H9 (cell line): ENCODE results near the gene TNFRSF11A. TPM values are rescaled to one million over a fixed set of nuclear protein-coding genes. Genes with fewer than 3 reads are reported as not detected.

ENCODE experiments used
- DNase-seq: peaks from one replicate; pipeline ENCODE4 v3.0.0-alpha.2; 2017
- H2AFZ ChIP-seq: one replicate; pipeline ENCODE4 v1.6.1; 2013; ENCODE audit warnings: mild to moderate bottlenecking, low read length, control low read depth, moderate library complexity
- H2AK5ac ChIP-seq: 2 replicates; pipeline ENCODE4 v1.6.1; 2013; ENCODE audit warnings: low read length, control low read depth, mixed read lengths; ENCODE audit not compliant: insufficient read length
- H2BK120ac ChIP-seq: one replicate; pipeline ENCODE4 v1.6.1; 2013; ENCODE audit warnings: low read depth, mild to moderate bottlenecking, low read length, control low read depth, inconsistent platforms; ENCODE audit not compliant: poor library complexity, severe bottlenecking
- H2BK12ac ChIP-seq: 2 replicates; pipeline ENCODE4 v1.6.1; 2013; ENCODE audit warnings: low read length, control low read depth, mixed read lengths, low read depth; ENCODE audit not compliant: insufficient read length
- H2BK15ac ChIP-seq: 2 replicates; pipeline ENCODE4 v1.6.1; 2013; ENCODE audit warnings: low read depth, low read length, control low read depth
- H2BK20ac ChIP-seq: one replicate; pipeline ENCODE4 v1.6.1; 2013; ENCODE audit warnings: low read depth, mild to moderate bottlenecking, low read length, control low read depth, inconsistent platforms; ENCODE audit not compliant: poor library complexity, severe bottlenecking
- H2BK5ac ChIP-seq: 2 replicates; pipeline ENCODE4 v1.6.1; 2013; ENCODE audit warnings: low read length, control low read depth, mixed read lengths; ENCODE audit not compliant: insufficient read length
- H3K14ac ChIP-seq: 2 replicates; pipeline ENCODE4 v1.6.1; 2013; ENCODE audit warnings: low read length, control low read depth; ENCODE audit not compliant: insufficient read depth
- H3K18ac ChIP-seq: 2 replicates; pipeline ENCODE4 v1.6.1; 2013; ENCODE audit warnings: low read depth, mild to moderate bottlenecking, mixed read lengths, low read length, control low read depth; ENCODE audit not compliant: insufficient read length
- H3K23ac ChIP-seq: 2 replicates; pipeline ENCODE4 v1.6.1; 2013; ENCODE audit warnings: low read length, control low read depth, mixed read lengths, low read depth; ENCODE audit not compliant: insufficient read length
- H3K23me2 ChIP-seq: 2 replicates; pipeline ENCODE4 v1.6.1; 2013; ENCODE audit warnings: low read depth, mild to moderate bottlenecking, mixed read lengths, low read length, control low read depth; ENCODE audit not compliant: insufficient read length, poor library complexity, severe bottlenecking
- H3K27ac ChIP-seq: 2 replicates; pipeline ENCODE4 v1.5.1; 2013; ENCODE audit warnings: low read length, control low read depth, mixed read lengths, low read depth; ENCODE audit not compliant: insufficient read length
- H3K27me3 ChIP-seq: 2 replicates; pipeline ENCODE4 v1.6.1; 2013; ENCODE audit warnings: low read length, control low read depth, inconsistent platforms; ENCODE audit not compliant: insufficient read depth
- H3K4ac ChIP-seq: 2 replicates; pipeline ENCODE4 v1.6.1; 2013; ENCODE audit warnings: low read depth, mild to moderate bottlenecking, control low read depth, inconsistent platforms, low read length, moderate library complexity
- H3K4me1 ChIP-seq: 2 replicates; pipeline ENCODE4 v1.6.1; 2013; ENCODE audit warnings: low read length, control low read depth, inconsistent platforms; ENCODE audit not compliant: insufficient read depth
- H3K4me2 ChIP-seq: 2 replicates; pipeline ENCODE4 v1.6.1; 2013; ENCODE audit warnings: low read length, control low read depth, mixed read lengths; ENCODE audit not compliant: insufficient read length, insufficient read depth
- H3K56ac ChIP-seq: 2 replicates; pipeline ENCODE4 v1.6.1; 2013; ENCODE audit warnings: low read depth, mild to moderate bottlenecking, mixed read lengths, low read length, control low read depth; ENCODE audit not compliant: insufficient read length
- H3K79me1 ChIP-seq: 2 replicates; pipeline ENCODE4 v1.6.1; 2013; ENCODE audit warnings: low read depth, mild to moderate bottlenecking, moderate library complexity, low read length, control low read depth, inconsistent platforms; ENCODE audit not compliant: insufficient read depth, poor library complexity, severe bottlenecking
- H3K79me2 ChIP-seq: 2 replicates; pipeline ENCODE4 v1.6.1; 2013; ENCODE audit warnings: low read length, control low read depth, inconsistent platforms; ENCODE audit not compliant: insufficient read depth
- H3K9ac ChIP-seq: 2 replicates; pipeline ENCODE4 v1.6.1; 2013; ENCODE audit warnings: low read length, control low read depth, mixed read lengths; ENCODE audit not compliant: insufficient read length; ENCODE audit errors: extremely low read depth
- H3K9me3 ChIP-seq: one replicate; pipeline ENCODE4 v1.6.1; 2013; ENCODE audit warnings: low read depth, low read length, inconsistent platforms; ENCODE audit not compliant: control insufficient read depth
- H3T11ph ChIP-seq: one replicate; pipeline ENCODE4 v1.6.1; 2013; ENCODE audit warnings: mild to moderate bottlenecking, low read length, control low read depth, inconsistent platforms
- H4K20me1 ChIP-seq: one replicate; pipeline ENCODE4 v1.6.1; 2013; ENCODE audit not compliant: control insufficient read depth, insufficient read length, insufficient read depth
- H4K5ac ChIP-seq: 2 replicates; pipeline ENCODE4 v1.6.1; 2013; ENCODE audit warnings: low read depth, mild to moderate bottlenecking, mixed read lengths, low read length, control low read depth; ENCODE audit not compliant: insufficient read length
- H4K8ac ChIP-seq: replicated peaks from 2 replicates; pipeline ENCODE4 v1.6.1; 2013; ENCODE audit warnings: low read length, control low read depth, mixed read lengths, low read depth; ENCODE audit not compliant: insufficient read length
- H4K91ac ChIP-seq: 2 replicates; pipeline ENCODE4 v1.6.1; 2013; ENCODE audit warnings: low read depth, mild to moderate bottlenecking, moderate library complexity, mixed read lengths, low read length, control low read depth; ENCODE audit not compliant: insufficient read length
- H3K27ac Mint-ChIP-seq, 3 experiments: 2 replicates in 2 of 3; 3 replicates in 1 of 3; pipeline ENCODE4 v1.8.0; 2020 to 2021; ENCODE audit warnings: mixed read lengths in 3 of 3, mild to moderate bottlenecking in 1 of 3, moderate library complexity in 1 of 3
- H3K27me3 Mint-ChIP-seq: 2 replicates; pipeline ENCODE4 v1.8.0; 2021; ENCODE audit warnings: low read depth, mild to moderate bottlenecking, moderate library complexity, mixed read lengths
- H3K36me3 Mint-ChIP-seq, 3 experiments: 2 replicates in 2 of 3; 3 replicates in 1 of 3; pipeline ENCODE4 v1.8.0; 2020 to 2021; ENCODE audit warnings: low read depth in 3 of 3, mixed read lengths in 3 of 3; ENCODE audit not compliant: insufficient read depth in 1 of 3
- H3K4me1 Mint-ChIP-seq, 2 experiments: 2 replicates each; pipeline ENCODE4 v1.8.0; 2020; ENCODE audit warnings: mixed read lengths in 2 of 2
- H3K4me3 Mint-ChIP-seq, 2 experiments: 2 replicates in 1 of 2; 3 replicates in 1 of 2; pipeline ENCODE4 v1.8.0; 2020 to 2021; ENCODE audit warnings: mild to moderate bottlenecking in 2 of 2, mixed read lengths in 2 of 2, moderate library complexity in 1 of 2
- H3K9me3 Mint-ChIP-seq, 2 experiments: 2 replicates in 1 of 2; 3 replicates in 1 of 2; pipeline ENCODE4 v1.8.0; 2020; ENCODE audit warnings: mild to moderate bottlenecking in 2 of 2, mixed read lengths in 2 of 2, moderate library complexity in 1 of 2
- CTCF ChIP-seq: fragments of 200-600 bp; sonication (generic); conservative IDR thresholded peaks from 3 replicates; pipeline ENCODE4 v1.8.0; 2021; ENCODE audit warnings: antibody characterized with exemption, mild to moderate bottlenecking
- WGBS: extraction: QIAGEN DNeasy Blood & Tissue Kit; methylation state at CpG from one replicate; pipeline ENCODE4 v1.1.7; 2013; ENCODE audit warnings: missing lambda C conversion rate, low lambda C conversion rate, mixed read lengths; ENCODE audit not compliant: insufficient read length; ENCODE audit errors: extremely low coverage; 5-methylcytosine and 5-hydroxymethylcytosine counted together
- total RNA-seq: library from RNA; stranded (reverse); gene quantifications from 2 replicates; pipeline ENCODE4 v1.2.1, GENCODE V29; 2021

The TNFRSF11A gene
- total RNA-seq, 1 experiment from 2014 or later: 7.8 TPM

DNA sequence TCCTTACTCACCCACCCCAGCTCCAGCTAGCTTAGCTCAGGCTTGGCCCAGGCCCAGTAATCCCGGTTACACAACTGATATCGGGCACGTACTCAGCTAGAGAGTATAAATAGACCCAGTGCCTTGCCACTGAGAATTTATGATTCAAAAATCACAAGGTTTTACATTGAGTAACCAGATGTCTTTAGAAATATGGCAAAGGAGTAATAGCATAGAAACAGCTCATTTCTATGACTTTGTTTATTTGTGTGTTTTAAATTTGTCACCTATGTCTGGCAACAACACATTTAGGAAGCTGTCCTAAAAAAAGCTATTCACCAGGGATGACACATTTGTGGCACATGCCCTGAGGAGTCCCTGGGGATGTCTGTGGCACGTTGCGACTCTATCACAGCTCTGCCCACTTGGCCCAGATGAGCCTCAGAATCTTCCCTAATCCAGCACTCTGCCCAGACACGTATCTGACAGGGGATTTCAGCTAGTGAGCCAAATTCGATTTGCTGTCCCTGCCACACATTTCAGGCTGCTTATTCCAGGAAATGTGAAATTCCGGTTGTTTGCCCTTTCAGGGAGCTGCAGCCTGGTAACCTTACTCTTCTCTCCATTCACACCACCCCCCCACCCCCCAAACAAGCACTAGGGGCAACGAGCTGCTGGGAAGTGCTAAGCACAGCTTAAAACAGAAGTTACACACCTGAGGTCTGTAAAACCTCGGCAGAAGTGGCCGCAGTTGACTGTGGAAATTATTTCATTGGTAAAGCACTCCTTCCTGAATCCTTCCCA lies 112.3 kb downstream of the TNFRSF11A start:
- no peak overlapping the region for H3K4me3 Mint-ChIP-seq
- no peaks in the 10 kb centered on the region for H3K9me3 Mint-ChIP-seq
- no CpG with 5 or more reads among the region's 11 CpGs for WGBS
- peaks cover 1% of the 10 kb centered on the region; the same call in 1 of the 2 replicates for H3K27me3 Mint-ChIP-seq
- Histone ChIP-seq H3K23ac (no peak overlapping the region), H3K14ac (no peak overlapping the region), H3K23me2 (no peaks in the 10 kb centered on the region), H2AK5ac (no peak overlapping the region), H2BK120ac (no peak overlapping the region), H3K9me3 (no peaks in the 10 kb centered on the region), H4K20me1 (no peaks in the 10 kb centered on the region), H2BK20ac (no peak overlapping the region), H2BK15ac (no peak overlapping the region), H3K79me2 (no peaks in the 10 kb centered on the region), H3K18ac (no peak overlapping the region), H2BK5ac (no peak overlapping the region), H3K4ac (no peak overlapping the region), H3K56ac (no peak overlapping the region), H3T11ph (no peak overlapping the region), H3K4me1 (no peaks in the 10 kb centered on the region; the same call in 1 of the 2 replicates), H4K5ac (no peak overlapping the region), H3K4me2 (no peak overlapping the region), H3K9ac (no peak overlapping the region), H3K79me1 (no peaks in the 10 kb centered on the region), H4K8ac (no peak overlapping the region), H3K27me3 (no peaks in the 10 kb centered on the region), H3K27ac (no peak overlapping the region), H4K91ac (no peak overlapping the region), H2AFZ (no peak overlapping the region), H2BK12ac (no peak overlapping the region)
- no peak for DNase-seq
- peak overlapping the region in 2 of 3 experiments; percentile 44 to 65; a peak in 1 of 7 replicates for H3K27ac Mint-ChIP-seq
- peaks cover 10 to 11% of the 10 kb centered on the region in 2 experiments for H3K4me1 Mint-ChIP-seq
- TF ChIP-seq CTCF: no peak
- no peaks in the 10 kb centered on the region; a peak in 2 of 7 replicates for H3K36me3 Mint-ChIP-seq
